Omental fat pad (tissue), 4 donors: ENCODE data around the gene MAP1LC3B. TPM values are rescaled to one million over a fixed set of nuclear protein-coding genes. Genes with fewer than 3 reads are reported as not detected.
A peak's percentile ranks its signal among the peaks of the same experiment; 100 is the strongest.

Experiments used
- ATAC-seq: fragments of 150-250 bp; one replicate; pipeline ENCODE4 v1.9.1; 2016; ENCODE audit warnings: mild to moderate bottlenecking, moderate library complexity; ENCODE audit not compliant: low FRiP score
- DNase-seq: peaks from one replicate; pipeline ENCODE4 v3.0.0-alpha.2; 2019; ENCODE audit warnings: low spot score
- total RNA-seq, 4 donors: library from RNA; depleted of rRNA; stranded (reverse); fragments of >200 nt; gene quantifications; one replicate each; pipeline ENCODE4 v1.1.0, GENCODE V29; 2016
- TF ChIP-seq, protein P1 (sequence below), 3 donors: fragments of 450-650 bp; IDR thresholded peaks; one replicate each; pipeline ENCODE4 v1.5.1; 2016 to 2017; ENCODE audit warnings: antibody characterized with exemption in 3 of 3, mild to moderate bottlenecking in 3 of 3, moderate library complexity in 2 of 3

Gene MAP1LC3B
- total RNA-seq, 4 donors from 2014 or later, result 73.8 to 123 (median 97.8) TPM

DNA sequence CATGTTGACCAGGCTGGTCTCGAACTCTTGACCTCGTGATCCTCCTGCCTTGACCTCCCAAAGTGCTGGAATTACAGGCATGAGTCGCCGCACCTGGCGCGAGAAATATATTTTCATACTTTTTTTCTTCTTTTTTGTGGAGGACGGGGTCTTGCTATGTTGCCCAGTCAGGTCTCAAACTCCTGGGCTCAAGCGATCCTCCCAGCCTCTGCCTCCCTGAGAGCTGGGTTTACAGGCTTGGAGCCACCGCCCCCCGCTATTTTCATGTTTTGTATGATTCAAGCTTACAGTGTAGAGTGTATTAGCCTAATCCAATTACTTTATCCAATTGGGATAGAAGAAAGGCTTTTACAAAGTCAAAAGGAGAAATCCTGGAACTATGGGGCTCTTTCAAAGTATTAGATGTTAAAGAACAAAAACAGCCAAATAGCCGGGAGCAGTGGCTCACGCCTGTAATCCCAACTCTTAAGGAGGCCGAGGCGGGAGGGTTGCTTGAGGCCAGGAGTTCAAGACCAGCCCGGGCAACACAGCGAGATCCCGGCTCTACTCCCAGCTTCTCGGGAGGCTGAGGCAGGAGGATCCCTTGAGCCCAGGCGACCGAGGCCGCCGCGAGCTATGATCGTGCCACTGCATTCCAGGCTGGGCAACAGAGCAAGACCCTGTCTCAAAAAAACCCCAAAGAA lies 1.4 kb upstream of the MAP1LC3B start:
- TF ChIP-seq, protein P1, sequence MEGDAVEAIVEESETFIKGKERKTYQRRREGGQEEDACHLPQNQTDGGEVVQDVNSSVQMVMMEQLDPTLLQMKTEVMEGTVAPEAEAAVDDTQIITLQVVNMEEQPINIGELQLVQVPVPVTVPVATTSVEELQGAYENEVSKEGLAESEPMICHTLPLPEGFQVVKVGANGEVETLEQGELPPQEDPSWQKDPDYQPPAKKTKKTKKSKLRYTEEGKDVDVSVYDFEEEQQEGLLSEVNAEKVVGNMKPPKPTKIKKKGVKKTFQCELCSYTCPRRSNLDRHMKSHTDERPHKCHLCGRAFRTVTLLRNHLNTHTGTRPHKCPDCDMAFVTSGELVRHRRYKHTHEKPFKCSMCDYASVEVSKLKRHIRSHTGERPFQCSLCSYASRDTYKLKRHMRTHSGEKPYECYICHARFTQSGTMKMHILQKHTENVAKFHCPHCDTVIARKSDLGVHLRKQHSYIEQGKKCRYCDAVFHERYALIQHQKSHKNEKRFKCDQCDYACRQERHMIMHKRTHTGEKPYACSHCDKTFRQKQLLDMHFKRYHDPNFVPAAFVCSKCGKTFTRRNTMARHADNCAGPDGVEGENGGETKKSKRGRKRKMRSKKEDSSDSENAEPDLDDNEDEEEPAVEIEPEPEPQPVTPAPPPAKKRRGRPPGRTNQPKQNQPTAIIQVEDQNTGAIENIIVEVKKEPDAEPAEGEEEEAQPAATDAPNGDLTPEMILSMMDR (IDR thresholded peaks at IDR 0.05), result no peak
- DNase-seq (no peak), ATAC-seq (no peak)

DNA sequence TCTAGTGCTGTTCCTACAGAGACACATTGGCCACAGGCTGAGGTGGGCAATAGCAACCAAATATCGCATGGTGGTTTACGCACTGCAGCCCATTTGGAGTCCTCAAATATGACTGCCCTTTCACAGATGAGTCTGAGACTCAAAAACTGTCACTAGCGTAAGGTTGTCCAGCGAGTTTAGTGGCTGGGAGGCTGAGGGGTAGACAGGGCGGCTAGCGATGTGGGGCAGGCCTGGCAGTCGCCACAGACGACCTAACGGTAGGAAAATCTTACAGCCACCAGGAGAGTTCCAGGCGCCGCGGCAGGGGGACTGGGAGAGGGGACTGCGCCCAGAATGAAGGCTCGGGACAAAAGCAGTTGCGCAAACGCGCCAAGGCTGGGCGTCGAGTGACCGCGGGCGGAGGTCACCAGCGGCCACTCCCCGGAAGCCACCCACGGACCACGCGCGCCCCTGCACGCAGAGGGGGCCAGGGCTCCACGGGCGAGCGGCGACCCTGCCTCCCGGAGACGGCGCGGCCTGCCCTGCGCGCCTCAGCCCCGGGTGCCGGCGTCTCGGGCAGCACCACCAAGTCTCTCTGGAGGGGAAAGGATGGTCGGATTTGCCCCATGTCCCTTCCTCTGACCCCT lies 699 bp upstream of the MAP1LC3B start:
- ATAC-seq, result no peak
- no peak for DNase-seq
- TF ChIP-seq, protein P1 (IDR thresholded peaks at IDR 0.05), result no peak

DNA sequence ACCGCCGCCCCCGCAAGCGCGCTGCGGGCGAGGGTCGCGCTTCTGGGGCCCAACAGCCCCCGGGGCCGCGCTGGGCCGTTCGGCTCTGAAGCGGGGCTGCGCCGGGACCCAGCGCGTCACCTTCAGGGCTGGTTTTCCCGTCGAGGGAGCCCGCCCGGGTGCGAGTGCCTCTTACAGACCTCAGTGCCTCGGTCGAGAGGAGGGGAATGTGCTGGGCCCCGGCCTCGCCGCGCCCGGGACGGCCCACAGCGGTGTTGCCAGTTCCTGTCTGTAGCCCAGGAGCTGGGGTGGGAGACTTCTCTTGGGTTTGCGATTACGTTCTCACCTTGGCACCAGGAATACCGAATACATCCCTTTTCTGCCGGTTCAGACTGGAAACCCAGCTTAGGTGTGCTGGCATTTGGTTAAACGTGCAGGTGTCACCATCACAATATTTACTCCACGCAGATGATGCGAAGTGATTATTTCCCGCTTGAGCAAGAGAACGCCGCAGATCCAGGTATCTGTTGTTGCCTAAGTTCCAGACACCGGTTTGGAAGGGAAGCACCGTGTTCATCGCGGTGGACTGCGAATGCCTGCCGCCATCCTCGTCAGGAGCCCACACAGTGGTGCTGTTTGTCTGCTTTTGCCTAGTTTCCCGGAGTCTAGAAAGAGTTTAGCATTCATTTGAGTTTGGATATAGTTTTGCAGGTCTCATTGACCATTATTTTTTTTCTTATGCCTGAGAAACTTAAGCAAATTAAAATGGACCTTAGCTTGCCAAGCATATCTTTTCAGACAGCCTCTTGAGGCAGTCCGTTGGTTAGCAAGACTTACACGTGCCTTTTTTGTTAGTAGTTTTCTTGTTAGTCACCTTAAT lies 914 bp downstream of the MAP1LC3B start:
- ATAC-seq (no peak), DNase-seq (no peak)
- TF ChIP-seq, protein P1 (IDR thresholded peaks at IDR 0.05), result no peak

GRCh38 chr16:87393680-87394055 lies 1.5 kb downstream of the MAP1LC3B start:
- TF ChIP-seq, protein P1 (IDR thresholded peaks at IDR 0.05), result no peak
- ATAC-seq (no peak), DNase-seq (no peak)

GRCh38 chr16:87395181-87395842 lies 3.2 kb downstream of the MAP1LC3B start:
- no peak for ATAC-seq
- TF ChIP-seq, protein P1 (IDR thresholded peaks at IDR 0.05), result no peak
- DNase-seq, result no peak

GRCh38 chr16:87404764-87405625 lies 12.9 kb downstream of the MAP1LC3B start:
- TF ChIP-seq, protein P1 (IDR thresholded peaks at IDR 0.05), result no peak
- no peak for ATAC-seq

More at GRCh38 chr16:87404764-87405625, 12.9 kb downstream of the MAP1LC3B start:
- DNase-seq, result peak; percentile 15
